GM18867 (cell line): ENCODE results near the gene FHOD3.
A peak's percentile ranks its signal among the peaks of the same experiment; 100 is the strongest.

Source experiments
- ATAC-seq: cut with Tn5 transposase; IDR thresholded peaks from one replicate; pipeline ENCODE4 v1.9.1; 2021; ENCODE audit warnings: mild to moderate bottlenecking, moderate library complexity; ENCODE audit not compliant: unreplicated experiment

Gene FHOD3

DNA sequence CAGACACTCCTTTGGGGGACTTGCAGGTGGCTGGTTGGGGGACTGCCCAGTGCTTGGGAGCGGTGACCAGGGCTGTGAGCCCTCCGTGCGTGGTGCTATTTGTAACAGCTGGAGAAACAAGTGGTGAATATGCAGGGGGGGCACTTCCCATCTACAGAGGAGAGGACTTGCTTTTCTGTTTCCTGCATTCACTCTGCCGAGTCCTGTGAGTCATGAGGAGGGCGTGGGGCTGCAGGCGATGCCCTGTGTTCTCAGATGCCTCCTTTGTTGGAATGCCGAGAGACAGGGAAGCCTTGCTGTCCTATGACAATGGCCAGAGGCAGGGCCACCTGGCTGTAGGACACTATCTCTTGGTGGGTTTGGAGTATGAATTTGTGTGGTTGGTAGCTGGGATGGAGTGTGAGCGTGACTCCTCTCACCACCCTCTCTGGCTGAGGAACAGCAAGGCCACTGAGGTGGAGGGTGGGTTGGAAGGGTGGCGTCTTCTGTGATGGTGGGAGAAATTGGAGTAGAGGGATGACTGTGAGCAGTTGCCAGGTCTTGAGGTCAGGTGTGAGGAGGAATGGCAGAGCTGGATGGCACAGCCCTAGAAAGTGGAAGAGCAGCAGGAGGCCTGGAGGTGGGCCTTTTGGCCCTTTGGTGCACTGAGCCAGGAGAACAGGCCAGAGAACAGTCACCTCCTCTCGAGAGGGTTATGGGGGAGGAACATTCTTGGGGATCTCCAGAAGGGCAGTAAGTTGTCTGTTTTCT, 24.3 kb downstream of the FHOD3 start:
- no peak for ATAC-seq

DNA sequence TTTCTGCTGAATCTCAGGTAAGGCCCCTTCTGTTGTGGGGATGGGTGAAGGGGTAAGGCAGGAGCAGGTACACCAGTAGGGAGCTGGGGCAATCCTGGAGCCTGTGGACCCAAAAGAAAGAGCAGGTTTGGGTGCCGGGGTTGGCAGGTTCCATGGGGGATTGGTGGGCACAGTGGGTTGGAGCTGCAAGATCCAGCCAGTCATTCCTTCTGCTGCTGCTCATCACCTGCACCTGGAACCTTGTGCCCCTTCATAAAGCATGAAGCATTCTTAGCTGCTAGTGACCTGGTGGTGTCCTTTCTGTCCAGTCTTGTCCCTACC, 24.9 kb downstream of the FHOD3 start:
- no peak for ATAC-seq

DNA sequence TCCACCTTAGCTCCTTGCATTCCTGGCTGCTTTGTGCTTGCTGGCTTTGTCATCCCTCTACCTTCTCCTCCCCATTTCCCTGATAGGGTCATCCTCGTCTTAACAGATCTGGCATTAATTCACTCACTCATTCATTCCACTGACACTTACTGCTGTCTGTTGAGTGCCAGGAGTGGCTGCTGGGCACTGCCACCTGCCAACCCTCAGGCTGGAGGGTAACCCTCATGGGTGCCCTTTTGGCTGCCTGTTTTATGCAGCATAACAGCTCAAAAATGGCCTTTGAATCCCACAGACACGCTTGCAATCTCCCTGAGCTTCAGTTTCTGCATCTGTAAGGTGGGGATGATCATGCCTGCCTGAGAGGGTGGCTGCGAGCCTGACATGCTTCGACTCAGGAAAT, 25.2 kb downstream of the FHOD3 start:
- no peak for ATAC-seq

DNA sequence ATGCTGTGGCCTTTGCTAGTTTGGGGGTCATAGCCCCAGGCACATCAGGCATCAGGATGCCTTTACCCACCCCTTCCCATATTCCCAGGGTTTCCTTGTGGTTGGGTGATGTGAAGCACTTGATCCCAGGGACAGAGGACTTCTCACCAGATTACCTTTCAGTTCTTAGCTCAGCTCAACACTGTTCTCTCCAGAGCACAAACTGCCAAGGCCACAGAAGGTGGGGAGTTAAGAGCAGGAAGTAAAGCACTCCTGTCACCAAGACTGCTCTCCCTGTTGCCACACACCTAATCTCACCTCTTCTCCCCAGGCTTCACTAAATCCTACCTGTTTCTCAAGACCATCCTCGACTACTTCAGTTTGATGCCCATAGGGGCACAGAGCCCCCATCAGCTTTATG, 25.9 kb downstream of the FHOD3 start:
- ATAC-seq: no peak

DNA sequence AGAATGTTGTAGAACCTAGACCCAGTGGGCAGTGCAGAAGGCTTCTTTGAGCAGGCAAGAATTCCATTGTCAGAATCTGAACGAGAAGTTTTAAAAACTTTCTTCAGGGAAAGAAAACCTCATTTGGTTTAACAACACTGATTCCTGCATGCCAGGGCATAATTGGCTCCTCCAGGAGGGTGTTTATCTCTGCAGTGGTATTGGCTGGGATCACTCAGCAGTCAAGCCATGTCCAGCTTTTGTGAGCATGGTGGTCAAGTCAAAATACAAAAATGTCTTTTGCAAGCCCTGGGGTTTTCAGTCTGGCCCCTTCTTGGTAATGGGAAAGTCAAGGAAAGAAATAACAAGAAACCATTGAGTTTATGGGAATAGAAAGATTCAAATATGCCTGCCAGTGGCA, 28.3 kb downstream of the FHOD3 start:
- ATAC-seq: no peak

DNA sequence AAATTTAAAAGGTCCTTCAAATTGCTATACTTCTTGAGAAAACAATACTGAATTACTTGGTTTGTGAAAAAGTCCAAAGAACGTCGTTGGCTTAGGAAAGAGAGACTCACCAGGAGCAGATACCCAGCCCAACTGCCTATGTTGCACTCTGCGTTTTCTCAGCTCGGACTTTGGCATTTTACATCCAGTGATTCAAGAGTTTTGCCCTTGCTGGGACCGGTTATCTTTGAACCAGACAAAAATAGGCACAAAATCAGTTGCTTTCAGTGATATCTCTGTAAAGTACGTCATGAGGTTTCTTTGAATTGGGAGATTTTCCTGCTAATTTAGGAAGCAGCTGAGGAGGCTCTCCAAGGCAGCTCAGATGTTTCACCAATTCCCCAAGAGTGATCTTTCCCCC, 29.3 kb downstream of the FHOD3 start:
- ATAC-seq: no peak

DNA sequence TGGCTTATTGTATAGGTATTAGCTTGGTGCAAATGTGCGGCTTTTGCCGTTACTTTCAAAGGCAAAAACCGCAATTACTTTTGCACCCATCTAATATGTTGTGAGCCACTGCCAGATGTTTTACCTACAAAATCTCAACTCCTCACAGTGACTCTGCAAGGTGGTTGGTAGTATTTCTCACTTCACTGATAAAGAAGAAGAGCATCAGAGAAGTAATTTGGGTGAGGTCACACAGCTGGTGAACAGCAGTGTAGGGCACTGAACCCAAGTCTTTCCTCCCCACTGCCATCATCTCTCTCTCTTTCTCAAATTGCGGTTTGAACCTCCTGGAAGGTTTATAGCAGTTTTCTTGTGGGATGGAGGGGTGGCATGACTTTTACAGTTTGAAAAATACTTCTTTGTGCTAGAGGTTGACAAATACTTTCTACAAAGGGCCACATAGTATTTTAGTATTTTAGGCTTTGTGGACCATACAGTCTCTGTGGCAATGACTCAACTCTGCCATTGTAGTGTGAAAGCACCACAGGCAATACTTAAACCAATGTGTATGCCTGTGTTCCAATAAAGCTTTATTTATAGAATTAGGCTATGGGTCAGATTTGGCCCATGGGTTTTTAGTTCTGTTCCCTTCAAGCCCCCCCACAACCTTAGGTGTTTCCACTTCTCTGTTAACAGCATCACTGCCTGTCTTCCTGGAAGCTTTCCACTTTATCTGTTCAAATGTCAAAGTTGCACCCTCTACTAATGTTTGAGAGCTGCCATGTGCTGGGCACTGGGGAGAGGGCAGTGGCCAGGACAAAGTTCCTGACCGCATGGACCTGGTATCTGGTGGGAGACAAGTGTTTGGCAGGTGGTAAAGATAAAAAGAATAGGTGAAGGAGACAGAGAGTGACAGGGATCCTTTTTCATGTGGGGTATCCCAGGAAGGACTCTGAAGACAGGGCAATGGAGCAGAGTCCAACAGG, 30.1 kb downstream of the FHOD3 start:
- ATAC-seq: peak; percentile 4

DNA sequence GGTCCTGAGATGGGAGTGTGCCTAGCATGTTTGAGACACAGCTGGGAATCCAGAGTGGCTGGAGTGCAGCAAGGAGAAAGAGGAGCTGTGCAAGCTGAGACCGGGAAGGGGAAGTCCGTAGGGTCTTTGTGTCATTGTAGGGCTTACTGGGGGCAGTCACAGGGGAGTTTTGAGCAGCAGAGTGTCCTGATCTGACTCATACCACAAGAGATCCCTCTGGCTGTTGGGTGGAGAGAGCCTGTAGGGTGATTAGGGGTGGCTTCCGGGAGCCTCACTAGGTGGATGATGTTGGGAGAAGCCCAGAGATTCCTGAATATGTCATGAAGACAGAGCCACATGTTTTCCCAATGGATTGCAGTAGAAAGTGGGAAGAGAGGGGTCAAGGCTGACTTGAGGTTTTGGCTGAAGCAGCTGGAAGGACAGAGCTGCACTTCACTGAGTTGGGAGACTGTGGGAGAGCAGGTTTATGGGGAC, 30.9 kb downstream of the FHOD3 start:
- ATAC-seq: peak; percentile 55

DNA sequence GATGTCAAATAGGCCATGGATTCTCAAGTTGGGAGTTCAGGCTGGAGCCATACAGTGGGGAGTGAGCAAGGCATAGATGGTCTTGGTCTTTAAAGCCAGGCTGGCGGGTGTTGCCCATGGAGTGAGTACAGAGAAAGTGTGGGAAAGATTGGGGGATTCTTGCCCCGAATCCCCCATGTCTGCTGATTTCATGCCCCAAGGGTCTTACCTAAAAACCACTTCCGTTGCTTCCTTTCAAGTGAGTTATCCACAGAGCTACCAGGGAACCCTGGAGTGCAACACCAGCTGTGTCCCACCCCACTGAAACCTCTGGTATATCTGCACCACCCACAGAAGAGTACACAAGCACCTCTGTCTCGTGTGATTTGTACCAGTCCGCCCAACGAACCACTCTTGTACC, 31.4 kb downstream of the FHOD3 start:
- ATAC-seq: no peak

DNA sequence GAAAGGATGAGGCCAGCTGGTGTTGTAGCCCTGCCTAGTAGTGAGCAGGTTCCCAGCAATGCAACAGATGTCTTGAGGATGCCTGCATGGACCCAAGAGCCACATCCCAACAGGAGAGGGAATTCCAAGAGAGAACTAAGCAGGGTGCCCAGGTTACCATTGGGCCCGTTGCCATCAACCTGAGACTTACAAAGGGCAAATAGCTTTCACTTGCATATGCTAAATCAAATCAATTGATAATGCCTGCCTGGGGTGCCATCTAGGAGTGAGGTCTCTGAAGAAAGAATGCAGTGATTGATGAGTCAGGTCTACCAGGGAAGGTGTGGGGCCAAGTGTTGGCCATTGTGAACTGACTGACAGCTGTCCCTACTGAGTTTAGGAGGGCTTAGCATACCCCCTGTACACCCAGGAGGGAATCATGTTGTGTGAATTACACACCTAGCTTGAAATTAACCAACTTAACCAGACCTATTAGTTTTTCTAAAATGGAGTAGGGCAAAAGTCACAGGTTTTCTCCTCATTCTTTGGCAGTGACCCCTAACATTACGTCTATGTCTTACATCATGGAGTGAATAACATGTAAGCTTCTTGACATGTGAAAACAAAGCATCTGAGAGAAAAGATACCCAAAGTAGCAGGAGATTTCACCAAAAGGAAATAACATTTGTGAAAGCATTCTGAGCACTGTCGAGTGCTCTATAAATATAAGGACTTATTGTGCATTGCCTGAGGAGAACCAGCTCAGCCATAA, 32.3 kb downstream of the FHOD3 start:
- no peak for ATAC-seq

DNA sequence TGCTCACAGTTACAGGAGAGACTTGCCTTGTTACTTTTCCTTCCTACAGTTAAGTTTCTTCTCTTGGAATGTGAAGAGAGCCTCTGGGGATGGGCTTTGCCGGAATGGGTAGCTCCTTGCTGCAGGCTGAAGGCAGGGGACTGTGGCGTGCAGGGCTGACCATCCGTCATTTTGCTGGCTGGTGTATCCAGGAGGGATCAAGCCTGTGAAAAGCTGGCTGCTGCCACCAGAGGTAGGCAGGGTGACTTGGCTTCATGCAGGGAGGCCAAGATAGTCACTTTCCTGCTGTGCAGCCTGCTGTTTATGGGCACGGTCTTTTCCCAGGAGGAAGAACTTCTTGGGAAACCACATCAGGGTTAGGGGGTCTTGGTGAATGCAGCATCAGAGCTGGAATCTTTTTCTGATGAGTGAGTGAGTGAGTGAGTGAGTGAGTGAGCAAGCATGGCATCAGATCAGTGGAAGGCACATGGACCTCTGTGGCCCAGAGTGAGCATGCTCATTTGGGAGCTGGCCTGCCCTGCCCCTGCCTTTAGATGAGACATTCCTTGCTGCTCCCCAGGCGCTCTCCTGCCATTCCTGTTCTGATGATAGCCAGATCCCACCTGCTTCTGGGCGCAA, 33.0 kb downstream of the FHOD3 start:
- ATAC-seq: no peak

DNA sequence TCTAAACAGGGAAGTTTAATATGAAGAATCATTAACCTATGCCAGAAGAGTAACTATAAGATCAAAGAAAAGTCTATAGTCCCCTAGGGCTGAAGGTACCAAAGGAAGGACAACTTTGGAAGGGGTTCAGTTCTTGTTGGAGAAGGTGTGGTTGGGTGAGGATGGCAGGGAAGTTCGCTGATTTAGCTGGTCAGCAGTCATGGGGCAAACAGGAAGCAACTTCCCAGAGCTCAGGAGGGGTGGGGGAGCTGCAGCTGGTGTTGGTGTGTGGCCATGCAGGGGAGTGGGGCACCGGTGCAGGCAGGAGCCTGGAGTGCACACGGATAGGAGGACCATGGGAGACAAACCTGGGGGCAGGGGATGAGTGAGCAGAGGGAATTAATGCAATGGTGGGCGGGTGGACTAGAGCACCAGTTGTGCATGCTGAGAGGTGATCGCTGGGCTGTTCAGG, 34.0 kb downstream of the FHOD3 start:
- ATAC-seq: no peak

DNA sequence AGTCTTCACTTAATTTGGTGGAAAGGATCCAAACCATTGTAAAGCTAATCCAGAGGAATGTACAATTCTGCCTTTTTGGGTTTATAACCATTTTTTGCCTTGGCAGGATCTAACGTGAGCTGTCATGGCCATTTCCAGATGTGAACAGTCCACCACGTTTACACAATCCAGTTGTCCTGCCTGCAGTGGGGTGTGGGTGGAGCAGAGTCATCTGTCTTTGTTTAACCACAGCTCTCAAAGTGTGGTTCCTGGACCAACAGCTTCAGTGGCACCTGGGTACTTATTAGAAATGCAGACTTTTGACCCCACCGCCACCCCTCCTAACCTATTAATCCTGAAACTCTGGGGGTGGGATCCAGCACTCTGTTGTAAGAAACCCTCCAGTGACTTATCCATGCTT, 35.9 kb downstream of the FHOD3 start:
- ATAC-seq: no peak

DNA sequence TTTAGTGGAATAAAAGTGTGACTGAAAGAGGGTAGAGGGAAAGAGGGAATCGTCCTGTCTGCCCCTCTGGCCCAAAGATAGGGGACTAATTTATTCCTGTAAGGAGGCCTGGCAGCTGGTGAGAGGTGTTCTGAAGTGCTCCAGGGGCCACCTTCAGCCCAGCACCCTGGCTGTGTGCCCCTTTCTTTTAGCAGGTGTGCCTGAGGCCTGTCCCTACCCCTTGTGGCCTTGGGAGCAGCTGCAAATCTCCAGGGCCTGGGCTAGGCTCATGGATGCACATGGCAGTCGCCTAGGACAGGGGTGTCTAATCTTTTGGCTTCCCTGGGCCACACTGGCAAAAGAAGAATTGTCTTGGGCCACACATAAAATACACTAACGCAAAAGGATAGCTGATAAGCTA, 37.3 kb downstream of the FHOD3 start:
- ATAC-seq: no peak

DNA sequence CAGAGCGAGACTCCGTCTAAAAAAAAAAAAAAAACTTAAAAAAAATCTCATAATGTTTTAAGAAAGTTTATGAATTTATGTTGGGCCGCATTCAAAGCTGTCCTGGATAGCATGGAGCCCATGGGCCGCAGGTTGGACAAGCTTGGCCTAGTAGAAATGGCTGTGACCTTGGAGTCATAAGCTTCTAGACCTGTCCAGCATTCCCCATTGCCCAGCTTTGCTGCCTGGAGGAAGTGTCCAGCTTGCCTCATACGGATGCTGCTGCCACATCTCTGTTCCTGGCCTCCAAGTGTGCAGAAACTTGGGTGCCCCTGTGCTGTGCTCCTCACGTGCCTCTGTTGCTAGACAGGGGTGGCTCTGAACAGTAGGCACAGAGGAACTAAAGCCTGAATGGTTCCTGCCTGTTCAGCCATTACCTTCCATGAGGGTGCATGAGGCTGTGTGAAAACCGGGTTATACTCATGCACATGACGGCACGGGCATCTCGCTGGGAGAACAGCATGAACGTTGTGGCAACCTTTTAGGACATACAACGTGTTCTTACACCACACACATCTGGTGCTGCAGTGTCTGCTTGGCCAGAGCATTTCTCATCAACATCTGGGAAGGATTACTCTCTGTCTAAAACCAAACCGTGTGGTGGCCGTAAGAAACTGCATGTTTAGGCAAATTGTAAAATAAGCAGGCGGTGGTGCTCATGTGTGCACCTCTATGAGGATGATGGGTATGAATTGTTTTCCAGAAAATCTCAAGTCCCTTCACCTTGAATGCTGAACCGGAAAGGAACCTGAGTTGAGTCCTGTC, 38.2 kb downstream of the FHOD3 start:
- ATAC-seq: no peak

DNA sequence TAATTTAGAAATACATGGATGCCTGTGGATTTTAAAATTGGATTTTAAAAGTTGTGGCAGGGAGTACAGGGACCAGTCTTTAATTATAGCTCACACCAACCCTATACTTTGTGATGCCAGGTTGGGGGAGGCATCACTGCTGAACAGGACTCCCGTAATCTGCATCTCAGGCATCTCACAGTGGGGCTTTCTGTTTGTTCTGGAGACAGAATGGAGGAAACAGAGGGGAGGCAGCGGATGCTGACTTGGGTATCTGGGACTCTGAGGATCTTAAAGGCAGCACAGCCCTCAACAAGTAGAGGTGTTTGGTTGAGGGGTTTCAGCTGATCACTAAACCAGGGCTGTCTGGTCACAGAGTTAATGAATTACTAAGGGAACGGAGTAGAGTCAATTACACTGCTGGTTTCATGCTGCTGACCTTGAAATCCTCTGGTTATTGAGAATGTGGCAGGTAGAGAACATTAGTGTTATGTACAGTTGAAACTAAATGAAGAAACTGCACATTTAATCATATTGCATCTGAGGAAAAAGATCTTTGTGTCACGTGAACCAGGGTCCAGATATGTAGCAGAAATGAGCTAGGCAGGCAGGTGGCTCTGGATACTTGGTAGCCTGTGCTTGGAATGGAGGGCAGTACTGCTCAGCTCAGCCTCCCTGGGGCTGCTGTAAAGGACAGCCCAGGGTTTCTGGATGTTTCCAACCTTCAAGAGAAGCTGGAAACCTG, 40.3 kb downstream of the FHOD3 start:
- ATAC-seq: peak; percentile 72

DNA sequence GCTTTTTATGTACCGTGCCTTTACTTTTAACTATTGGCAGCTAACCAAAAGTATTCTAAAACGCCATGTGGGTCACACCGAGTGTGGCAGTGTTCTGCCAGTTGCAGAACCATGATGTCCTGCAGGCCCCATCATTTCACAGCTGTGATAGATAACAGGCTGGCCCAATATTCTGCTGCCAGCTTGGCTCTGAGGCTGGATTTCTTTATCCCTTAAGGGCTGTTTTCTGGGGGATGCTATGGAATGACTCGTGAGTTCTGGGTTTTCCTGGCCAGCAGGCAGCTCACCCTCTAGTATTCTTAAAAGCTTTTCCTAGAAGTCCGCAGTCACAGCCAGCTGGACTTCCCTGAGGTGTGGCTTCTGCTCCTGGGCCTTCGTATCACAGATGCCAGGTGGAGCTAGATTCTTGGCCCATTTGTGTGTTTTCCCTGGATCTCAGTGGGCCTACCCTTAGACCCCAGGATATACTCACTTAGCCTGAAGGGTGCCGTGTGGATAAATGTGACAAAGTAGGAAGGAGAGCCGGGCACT, 41.0 kb downstream of the FHOD3 start:
- ATAC-seq: peak; percentile 18

DNA sequence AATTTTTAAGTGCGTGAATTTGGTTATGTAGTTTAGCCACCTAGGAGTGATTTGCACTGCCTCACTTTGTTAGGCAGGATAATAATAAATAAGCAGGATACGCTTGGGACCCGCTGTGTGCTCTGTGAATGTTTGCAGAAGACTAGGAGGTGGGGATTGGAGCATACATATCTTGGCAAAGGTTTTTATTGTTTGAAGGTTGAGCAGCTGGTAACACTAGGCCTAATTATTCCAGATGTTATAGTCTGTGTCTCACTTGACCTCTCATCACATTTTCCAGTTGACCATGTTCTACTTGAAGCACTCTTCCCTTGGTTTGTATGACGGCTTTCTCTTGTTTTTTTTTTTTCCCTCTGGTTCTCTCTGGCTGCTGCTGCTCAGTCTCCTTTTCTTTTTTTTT, 42.7 kb downstream of the FHOD3 start:
- no peak for ATAC-seq

DNA sequence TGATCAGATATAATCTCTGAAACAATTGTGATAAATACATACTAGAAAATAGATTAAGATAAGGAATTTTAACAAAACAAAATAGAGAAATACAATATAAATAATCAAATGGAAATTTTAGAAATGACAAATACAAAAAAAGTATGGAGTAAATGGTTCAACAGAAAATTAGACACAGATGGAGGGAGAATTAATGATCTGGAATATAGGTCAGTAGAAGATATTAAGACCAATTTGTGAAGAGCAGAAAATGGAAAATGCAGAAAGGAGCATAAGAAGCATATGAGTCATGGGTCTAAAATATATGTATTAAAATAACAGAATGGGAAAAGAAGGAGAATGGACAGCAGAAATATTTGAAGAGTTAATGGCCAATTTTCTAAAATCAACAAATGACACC, 44.4 kb downstream of the FHOD3 start:
- no peak for ATAC-seq
